Skin epidermis (tissue), 12 donors: ENCODE data around the gene TOX2.

Source experiments
- H3K27ac ChIP-seq, 21 experiments: fragments of 200-600 bp; sonication (generic) in 11 of 21; one replicate each; pipeline ENCODE4 v1.5.0; 2020; ENCODE audit warnings: mild to moderate bottlenecking in 3 of 21, inconsistent platforms in 2 of 21, moderate library complexity in 2 of 21
- H3K4me3 ChIP-seq, 7 experiments: fragments of 200-600 bp; sonication (generic) in 2 of 7; one replicate each; pipeline ENCODE4 v1.5.0; 2020; ENCODE audit warnings: inconsistent platforms in 2 of 7, mild to moderate bottlenecking in 2 of 7, moderate library complexity in 1 of 7

The TOX2 gene

GRCh38 chr20:44104798-44105517, 190.3 kb downstream of the TOX2 start:
- Histone ChIP-seq H3K4me3 (no peak overlapping the region), H3K27ac (no peak overlapping the region)

GRCh38 chr20:44106615-44107014, 192.0 kb downstream of the TOX2 start:
- Histone ChIP-seq H3K4me3 (no peak overlapping the region), H3K27ac (no peak overlapping the region)

GRCh38 chr20:44109951-44110361, 195.3 kb downstream of the TOX2 start:
- no peak overlapping the region for H3K27ac ChIP-seq
- no peak overlapping the region for H3K4me3 ChIP-seq

- H3K27ac ChIP-seq = no peak overlapping the region
These were observed 196.3 kb downstream of the TOX2 start for GRCh38 chr20:44110816-44111568.

GRCh38 chr20:44111712-44112335, 197.2 kb downstream of the TOX2 start:
- Histone ChIP-seq H3K27ac (no peak overlapping the region), H3K4me3 (no peak overlapping the region)

More at GRCh38 chr20:44110816-44111568, 196.3 kb downstream of the TOX2 start:
- H3K4me3 ChIP-seq = no peak overlapping the region

- H3K27ac ChIP-seq = no peak overlapping the region
- H3K4me3 ChIP-seq = no peak overlapping the region
These were observed 197.8 kb downstream of the TOX2 start for GRCh38 chr20:44112456-44112855.

- no peak overlapping the region for H3K27ac ChIP-seq
These were observed 198.4 kb downstream of the TOX2 start for GRCh38 chr20:44112889-44113617.

GRCh38 chr20:44113618-44114376, 199.1 kb downstream of the TOX2 start:
- Histone ChIP-seq H3K27ac (no peak overlapping the region), H3K4me3 (no peak overlapping the region)

More at GRCh38 chr20:44112889-44113617, 198.4 kb downstream of the TOX2 start:
- H3K4me3 ChIP-seq = no peak overlapping the region

- H3K27ac ChIP-seq = no peak overlapping the region
- no peak overlapping the region for H3K4me3 ChIP-seq
These were observed 200.5 kb downstream of the TOX2 start for GRCh38 chr20:44115181-44115580.

- no peak overlapping the region for H3K27ac ChIP-seq
These were observed 201.4 kb downstream of the TOX2 start for GRCh38 chr20:44115762-44116644.

GRCh38 chr20:44117296-44118184, 202.9 kb downstream of the TOX2 start:
- H3K4me3 ChIP-seq = no peak overlapping the region
- H3K27ac ChIP-seq = no peak overlapping the region

More at GRCh38 chr20:44115762-44116644, 201.4 kb downstream of the TOX2 start:
- H3K4me3 ChIP-seq = no peak overlapping the region

GRCh38 chr20:44118185-44119033, 203.8 kb downstream of the TOX2 start:
- Histone ChIP-seq H3K27ac (no peak overlapping the region), H3K4me3 (no peak overlapping the region)
